ENCODE data around the gene GSTM2.

GSTM2 gene

GRCh38 chr1:109649491-109649914, 18.4 kb upstream of the GSTM2 start:
- no peaks in the 10 kb centered on the region for H3K9me3 ChIP-seq (ENCODE audit: control insufficient read depth in 5 of 5, low read length in 5 of 5)
- no peak overlapping the region for H3K27ac ChIP-seq (ENCODE audit: low read depth, low read length)
- peak overlapping the region in 1 of 5 donors; percentile 43 for H3K9ac ChIP-seq (ENCODE audit: low read length in 5 of 5)
- H3K4me1 ChIP-seq (ENCODE audit: control insufficient read depth in 5 of 5, insufficient read depth in 5 of 5, low read length in 5 of 5) = peaks cover 0 to 3% (median 0%) of the 10 kb centered on the region in 5 donors
- peak overlapping the region in 4 of 5 donors; percentile 12 to 52 (median 28) for H3K4me3 ChIP-seq (ENCODE audit: low read depth in 1 of 5, low read length in 5 of 5)
- no peaks in the 10 kb centered on the region for H3K36me3 ChIP-seq (ENCODE audit: control insufficient read depth in 5 of 5, insufficient read depth in 5 of 5, low read length in 5 of 5)
- H3K27me3 ChIP-seq (ENCODE audit: control insufficient read depth in 5 of 5, insufficient read depth in 4 of 5, low read length in 5 of 5) = no peaks in the 10 kb centered on the region

GRCh38 chr1:109650609-109651008, 17.2 kb upstream of the GSTM2 start:
- Histone ChIP-seq H3K4me1 (ENCODE audit: control insufficient read depth in 5 of 5, insufficient read depth in 5 of 5, low read length in 5 of 5) (peaks cover 0 to 10% (median 7%) of the 10 kb centered on the region in 5 donors), H3K27me3 (ENCODE audit: control insufficient read depth in 5 of 5, insufficient read depth in 4 of 5, low read length in 5 of 5) (no peaks in the 10 kb centered on the region), H3K4me3 (ENCODE audit: low read depth in 1 of 5, low read length in 5 of 5) (no peak overlapping the region), H3K36me3 (ENCODE audit: control insufficient read depth in 5 of 5, insufficient read depth in 5 of 5, low read length in 5 of 5) (no peaks in the 10 kb centered on the region), H3K9me3 (ENCODE audit: control insufficient read depth in 5 of 5, low read length in 5 of 5) (no peaks in the 10 kb centered on the region), H3K27ac (ENCODE audit: low read depth, low read length) (no peak overlapping the region), H3K9ac (ENCODE audit: low read length in 5 of 5) (no peak overlapping the region)

DNA sequence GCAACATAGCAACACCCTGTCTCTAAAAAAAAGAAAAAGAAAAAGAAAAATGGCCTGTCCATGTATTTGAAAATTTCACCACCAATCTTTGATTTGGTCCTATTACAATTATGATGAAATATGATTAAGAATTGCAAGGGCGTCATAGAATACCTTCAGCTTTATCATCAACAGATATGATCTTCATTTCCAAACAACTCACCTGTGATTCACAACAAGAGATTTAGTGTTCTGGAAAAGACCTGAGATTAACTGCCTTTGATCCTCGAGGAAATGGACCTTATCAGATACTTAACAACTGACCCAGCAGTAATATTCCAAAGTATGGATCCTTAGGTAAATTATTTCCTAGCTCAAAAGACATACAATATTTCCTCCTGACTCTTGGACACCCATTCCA, 15.5 kb upstream of the GSTM2 start:
- H3K4me1 ChIP-seq (ENCODE audit: control insufficient read depth in 5 of 5, insufficient read depth in 5 of 5, low read length in 5 of 5) = peaks cover 0 to 24% (median 18%) of the 10 kb centered on the region in 5 donors
- no peak overlapping the region for H3K9ac ChIP-seq (ENCODE audit: low read length in 5 of 5)
- no peak overlapping the region for H3K27ac ChIP-seq (ENCODE audit: low read depth, low read length)
- no peaks in the 10 kb centered on the region for H3K36me3 ChIP-seq (ENCODE audit: control insufficient read depth in 5 of 5, insufficient read depth in 5 of 5, low read length in 5 of 5)
- no peaks in the 10 kb centered on the region for H3K27me3 ChIP-seq (ENCODE audit: control insufficient read depth in 5 of 5, insufficient read depth in 4 of 5, low read length in 5 of 5)
- H3K4me3 ChIP-seq (ENCODE audit: low read depth in 1 of 5, low read length in 5 of 5) = no peak overlapping the region
- no peaks in the 10 kb centered on the region for H3K9me3 ChIP-seq (ENCODE audit: control insufficient read depth in 5 of 5, low read length in 5 of 5)

- Histone ChIP-seq H3K4me3 (ENCODE audit: low read depth in 1 of 5, low read length in 5 of 5) (no peak overlapping the region), H3K4me1 (ENCODE audit: control insufficient read depth in 5 of 5, insufficient read depth in 5 of 5, low read length in 5 of 5) (peaks cover 0 to 24% (median 18%) of the 10 kb centered on the region in 5 donors), H3K9ac (ENCODE audit: low read length in 5 of 5) (no peak overlapping the region), H3K27ac (ENCODE audit: low read depth, low read length) (no peak overlapping the region), H3K9me3 (ENCODE audit: control insufficient read depth in 5 of 5, low read length in 5 of 5) (no peaks in the 10 kb centered on the region), H3K36me3 (ENCODE audit: control insufficient read depth in 5 of 5, insufficient read depth in 5 of 5, low read length in 5 of 5) (peaks cover 0 to 9% (median 0%) of the 10 kb centered on the region in 5 donors), H3K27me3 (ENCODE audit: control insufficient read depth in 5 of 5, insufficient read depth in 4 of 5, low read length in 5 of 5) (no peaks in the 10 kb centered on the region)
Measured at GRCh38 chr1:109653306-109653705, 14.6 kb upstream of the GSTM2 start.

GRCh38 chr1:109654519-109654918, 13.3 kb upstream of the GSTM2 start:
- H3K9me3 ChIP-seq (ENCODE audit: control insufficient read depth in 5 of 5, low read length in 5 of 5) = no peaks in the 10 kb centered on the region
- H3K36me3 ChIP-seq (ENCODE audit: control insufficient read depth in 5 of 5, insufficient read depth in 5 of 5, low read length in 5 of 5) = peaks cover 0 to 18% (median 11%) of the 10 kb centered on the region in 5 donors
- H3K27me3 ChIP-seq (ENCODE audit: control insufficient read depth in 5 of 5, insufficient read depth in 4 of 5, low read length in 5 of 5) = no peaks in the 10 kb centered on the region
- no peak overlapping the region for H3K9ac ChIP-seq (ENCODE audit: low read length in 5 of 5)
- peaks cover 0 to 22% (median 18%) of the 10 kb centered on the region in 5 donors for H3K4me1 ChIP-seq (ENCODE audit: control insufficient read depth in 5 of 5, insufficient read depth in 5 of 5, low read length in 5 of 5)
- no peak overlapping the region for H3K27ac ChIP-seq (ENCODE audit: low read depth, low read length)
- H3K4me3 ChIP-seq (ENCODE audit: low read depth in 1 of 5, low read length in 5 of 5) = no peak overlapping the region

GRCh38 chr1:109655615-109656519, 12.0 kb upstream of the GSTM2 start, which contains the start of gene GSTM4:
Gene GSTM4, plus strand, starts transcription at chr1:109656099. Its CDS starts 291 bp downstream, at chr1:109656390.
- Histone ChIP-seq H3K4me3 (ENCODE audit: low read depth in 1 of 5, low read length in 5 of 5) (peak within 1 kb of the TSS; percentile 83 to 96 (median 85)), H3K27ac (ENCODE audit: low read depth, low read length) (peak within 1 kb of the TSS; percentile 83)

DNA sequence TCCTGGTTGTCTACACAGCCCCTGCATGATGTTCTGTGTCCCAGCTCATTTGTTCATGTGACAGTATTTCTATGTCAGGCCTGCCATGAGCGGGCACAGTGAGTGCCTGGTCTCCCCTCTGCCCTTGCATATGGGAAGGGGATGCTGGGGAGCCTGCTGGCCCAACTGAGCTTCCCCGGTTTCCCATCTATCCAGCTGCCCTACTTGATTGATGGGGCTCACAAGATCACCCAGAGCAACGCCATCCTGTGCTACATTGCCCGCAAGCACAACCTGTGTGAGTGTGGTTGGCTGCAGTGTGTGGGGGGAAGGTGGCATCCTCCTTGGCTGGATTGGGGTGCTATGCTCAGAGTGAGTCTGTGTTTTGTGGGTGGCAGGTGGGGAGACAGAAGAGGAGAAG, 10.5 kb upstream of the GSTM2 start:
- Histone ChIP-seq H3K27me3 (ENCODE audit: control insufficient read depth in 5 of 5, insufficient read depth in 4 of 5, low read length in 5 of 5) (no peaks in the 10 kb centered on the region), H3K9me3 (ENCODE audit: control insufficient read depth in 5 of 5, low read length in 5 of 5) (no peaks in the 10 kb centered on the region), H3K4me3 (ENCODE audit: low read depth in 1 of 5, low read length in 5 of 5) (no peak overlapping the region), H3K4me1 (ENCODE audit: control insufficient read depth in 5 of 5, insufficient read depth in 5 of 5, low read length in 5 of 5) (peaks cover 0 to 21% (median 18%) of the 10 kb centered on the region in 5 donors), H3K36me3 (ENCODE audit: control insufficient read depth in 5 of 5, insufficient read depth in 5 of 5, low read length in 5 of 5) (peaks cover 0 to 45% (median 31%) of the 10 kb centered on the region in 5 donors), H3K9ac (ENCODE audit: low read length in 5 of 5) (no peak overlapping the region), H3K27ac (ENCODE audit: low read depth, low read length) (no peak overlapping the region)

More at GRCh38 chr1:109655615-109656519, 12.0 kb upstream of the GSTM2 start, which contains the start of gene GSTM4:
- peak within 1 kb of the TSS; percentile 38 to 86 (median 84) for H3K9ac ChIP-seq (ENCODE audit: low read length in 5 of 5)
- H3K36me3 ChIP-seq (ENCODE audit: control insufficient read depth in 5 of 5, insufficient read depth in 5 of 5, low read length in 5 of 5) = peaks cover 0 to 31% (median 22%) of the 10 kb centered on the region in 5 donors
- no peaks in the 10 kb centered on the region for H3K27me3 ChIP-seq (ENCODE audit: control insufficient read depth in 5 of 5, insufficient read depth in 4 of 5, low read length in 5 of 5)
- H3K4me1 ChIP-seq (ENCODE audit: control insufficient read depth in 5 of 5, insufficient read depth in 5 of 5, low read length in 5 of 5) = peaks cover 0 to 21% (median 18%) of the 10 kb centered on the region in 5 donors
- H3K9me3 ChIP-seq (ENCODE audit: control insufficient read depth in 5 of 5, low read length in 5 of 5) = no peaks in the 10 kb centered on the region

DNA sequence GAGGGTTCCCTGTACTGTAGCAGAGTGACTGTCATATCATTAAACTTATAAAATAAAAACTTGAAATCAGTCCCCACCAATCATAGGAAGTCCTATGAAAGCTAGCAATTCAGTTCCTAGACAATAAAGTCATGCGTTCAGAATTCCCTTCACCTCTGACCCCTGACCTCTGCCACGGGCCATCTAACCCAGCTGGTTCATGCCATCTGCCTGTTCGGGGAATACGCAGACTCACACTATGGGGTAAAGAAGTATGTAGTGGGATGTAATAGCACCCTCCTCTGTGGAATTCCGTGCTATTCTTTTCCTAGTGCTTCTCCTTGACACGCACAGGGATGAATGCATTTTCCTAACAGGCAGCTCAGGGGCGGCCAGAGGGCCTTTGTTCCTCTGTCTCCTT, 9.9 kb upstream of the GSTM2 start:
- Histone ChIP-seq H3K27ac (ENCODE audit: low read depth, low read length) (no peak overlapping the region), H3K4me1 (ENCODE audit: control insufficient read depth in 5 of 5, insufficient read depth in 5 of 5, low read length in 5 of 5) (peaks cover 0 to 21% (median 18%) of the 10 kb centered on the region in 5 donors), H3K27me3 (ENCODE audit: control insufficient read depth in 5 of 5, insufficient read depth in 4 of 5, low read length in 5 of 5) (no peaks in the 10 kb centered on the region), H3K9me3 (ENCODE audit: control insufficient read depth in 5 of 5, low read length in 5 of 5) (no peaks in the 10 kb centered on the region), H3K9ac (ENCODE audit: low read length in 5 of 5) (no peak overlapping the region), H3K4me3 (ENCODE audit: low read depth in 1 of 5, low read length in 5 of 5) (no peak overlapping the region), H3K36me3 (ENCODE audit: control insufficient read depth in 5 of 5, insufficient read depth in 5 of 5, low read length in 5 of 5) (peaks cover 0 to 45% (median 31%) of the 10 kb centered on the region in 5 donors)

DNA sequence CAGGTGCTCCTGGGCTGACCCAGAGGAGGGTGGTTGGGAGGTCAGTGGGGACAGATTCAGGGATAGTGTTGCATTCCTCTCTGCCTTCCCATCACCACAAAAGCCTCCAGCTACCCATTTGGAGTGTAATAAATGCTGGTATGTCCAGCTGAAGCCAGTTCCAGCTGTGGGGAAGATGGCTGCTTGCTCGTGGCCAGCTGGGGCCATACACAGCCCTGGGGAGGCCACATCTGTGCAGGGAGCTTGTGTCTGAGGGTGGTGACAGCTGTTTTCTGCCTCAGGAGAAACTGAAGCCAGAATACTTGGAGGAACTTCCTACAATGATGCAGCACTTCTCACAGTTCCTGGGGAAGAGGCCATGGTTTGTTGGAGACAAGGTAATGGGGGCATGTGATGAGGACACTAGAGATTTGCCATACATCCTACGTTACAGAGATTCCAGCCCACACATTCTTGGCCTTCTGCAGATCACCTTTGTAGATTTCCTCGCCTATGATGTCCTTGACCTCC, 9.3 kb upstream of the GSTM2 start:
- no peak overlapping the region for H3K9ac ChIP-seq (ENCODE audit: low read length in 5 of 5)
- no peak overlapping the region for H3K27ac ChIP-seq (ENCODE audit: low read depth, low read length)
- peaks cover 0 to 21% (median 18%) of the 10 kb centered on the region in 5 donors for H3K4me1 ChIP-seq (ENCODE audit: control insufficient read depth in 5 of 5, insufficient read depth in 5 of 5, low read length in 5 of 5)
- H3K36me3 ChIP-seq (ENCODE audit: control insufficient read depth in 5 of 5, insufficient read depth in 5 of 5, low read length in 5 of 5) = peaks cover 0 to 45% (median 31%) of the 10 kb centered on the region in 5 donors
- H3K9me3 ChIP-seq (ENCODE audit: control insufficient read depth in 5 of 5, low read length in 5 of 5) = no peaks in the 10 kb centered on the region
- H3K4me3 ChIP-seq (ENCODE audit: low read depth in 1 of 5, low read length in 5 of 5) = no peak overlapping the region
- no peaks in the 10 kb centered on the region for H3K27me3 ChIP-seq (ENCODE audit: control insufficient read depth in 5 of 5, insufficient read depth in 4 of 5, low read length in 5 of 5)

DNA sequence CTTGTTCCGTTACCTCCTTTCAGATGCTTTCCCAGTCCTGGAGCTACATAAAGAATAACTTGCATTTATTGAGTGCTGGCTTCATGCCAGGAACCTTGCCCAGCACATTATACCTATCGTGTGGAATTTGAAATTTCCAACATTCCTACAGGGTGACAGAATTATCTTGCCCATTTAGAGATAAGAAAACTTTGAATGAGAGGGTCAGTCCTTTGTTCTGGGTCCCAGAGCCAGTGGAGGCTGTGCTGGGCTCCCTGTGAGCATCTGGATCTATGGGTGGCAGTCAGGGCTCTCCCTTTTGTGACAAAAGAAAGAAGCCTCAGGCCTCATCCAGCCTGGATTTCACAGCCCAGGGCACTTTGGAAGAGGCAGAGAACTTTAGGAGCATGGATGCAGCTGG, 8.7 kb upstream of the GSTM2 start:
- no peaks in the 10 kb centered on the region for H3K27me3 ChIP-seq (ENCODE audit: control insufficient read depth in 5 of 5, insufficient read depth in 4 of 5, low read length in 5 of 5)
- H3K9me3 ChIP-seq (ENCODE audit: control insufficient read depth in 5 of 5, low read length in 5 of 5) = no peaks in the 10 kb centered on the region
- H3K4me1 ChIP-seq (ENCODE audit: control insufficient read depth in 5 of 5, insufficient read depth in 5 of 5, low read length in 5 of 5) = peaks cover 0 to 21% (median 18%) of the 10 kb centered on the region in 5 donors
- H3K4me3 ChIP-seq (ENCODE audit: low read depth in 1 of 5, low read length in 5 of 5) = no peak overlapping the region
- no peak overlapping the region for H3K27ac ChIP-seq (ENCODE audit: low read depth, low read length)
- H3K9ac ChIP-seq (ENCODE audit: low read length in 5 of 5) = no peak overlapping the region
- peaks cover 0 to 45% (median 31%) of the 10 kb centered on the region in 5 donors for H3K36me3 ChIP-seq (ENCODE audit: control insufficient read depth in 5 of 5, insufficient read depth in 5 of 5, low read length in 5 of 5)
